Psoas muscle (tissue), 8 donors: ENCODE results near the gene EIPR1. TPM values are rescaled to one million over a fixed set of nuclear protein-coding genes. Genes with fewer than 3 reads are reported as not detected.
"Not testable (repeated sequence)": the region's sequence is repeated elsewhere in the genome, so short reads cannot be mapped to it uniquely, and the experiment has no call there.

Experiments used
- ATAC-seq, 4 donors: fragments of 200-7000 bp; cut with Tn5 transposase; one replicate each; pipeline ENCODE4 v1.9.1; 2020; ENCODE audit warnings: moderate library complexity in 3 of 4, mild to moderate bottlenecking in 2 of 4
- DNase-seq, 2 donors: peaks; one replicate each; pipeline ENCODE4 v3.0.0-alpha.2; 2020
- H3K27ac ChIP-seq: fragments of 200-600 bp; one replicate; pipeline ENCODE4 v1.8.0; 2022
- H3K27me3 ChIP-seq, 3 donors: fragments of 200-600 bp in 1 of 3; one replicate each; pipeline versions ENCODE4 v1.6.1 to v1.8.0; 2013 to 2022; ENCODE audit warnings: low read length in 2 of 3, mild to moderate bottlenecking in 2 of 3, moderate library complexity in 1 of 3; ENCODE audit not compliant: insufficient read depth in 3 of 3
- H3K36me3 ChIP-seq, 2 donors: fragments of 200-600 bp in 1 of 2; one replicate each; pipeline versions ENCODE4 v1.6.1 to v1.8.0; 2013 to 2022; ENCODE audit warnings: low read depth in 1 of 2, mild to moderate bottlenecking in 1 of 2, moderate library complexity in 1 of 2; ENCODE audit not compliant: insufficient read depth in 1 of 2
- H3K4me1 ChIP-seq: fragments of 200-600 bp; one replicate; pipeline ENCODE4 v1.8.0; 2022
- H3K4me3 ChIP-seq: fragments of 200-600 bp; one replicate; pipeline ENCODE4 v1.8.0; 2022; ENCODE audit warnings: mild to moderate bottlenecking
- H3K9me3 ChIP-seq: fragments of 200-600 bp; one replicate; pipeline ENCODE4 v1.8.0; 2022
- CTCF ChIP-seq: fragments of 200-600 bp; IDR thresholded peaks from one replicate; pipeline ENCODE4 v1.8.0; 2022; ENCODE audit warnings: antibody characterized with exemption
- WGBS, 3 donors: extraction: QIAGEN DNeasy Blood & Tissue Kit; methylation state at CpG; one replicate each; pipeline versions ENCODE4 v1.1.6 to v1.1.7; 2013; 5-methylcytosine and 5-hydroxymethylcytosine counted together
- intact Hi-C, 2 donors: fragments of 100-400 bp; cut with DNase I; formaldehyde crosslinking; loops; one replicate each; pipeline versions ENCODE4 v1.11.0 to v1.14.2; 2022
- polyA plus RNA-seq, 3 donors: library from polyadenylated mRNA; stranded (reverse); fragments of 200-250 nt; gene quantifications; one replicate each; pipeline ENCODE4 v1.2.3, GENCODE V29; 2013
- total RNA-seq, 4 donors: library from RNA; stranded (reverse); fragmentation: NEBNext Ultra II Directional in 2 of 4; extraction: Animal tissue kit (Norgen Biotek cat#: 25700) in 2 of 4; gene quantifications; one replicate each; pipeline versions ENCODE4 v1.2.1 to v1.2.4, GENCODE V29; 2021 to 2023
- donor health status: healthy with polysubstance abuse.
- donor health status: DM: no; HTN: no; CAD: no; lungs with moderate emphysema.
- donor health status: Bipolar disorder and iron deficiency.
- donor health status: healthy.
- donor health status: DM: yes; HTN: yes; CAD: no.
- donor health status: DM: no; HTN: no; CAD: no.
- donor health status: DM: no; HTN: no; CAD: no.
- donor health status: DM: yes; HTN: yes; CAD: no.

The EIPR1 gene
- total and polyA plus RNA-seq, 7 donors = 9.7 to 42.1 (median 12.5) TPM

- peaks cover 34% of the 10 kb centered on the region for H3K4me1 ChIP-seq
Observed at GRCh38 chr2:3376821-3377220, 797 bp downstream of the EIPR1 start.

GRCh38 chr2:3369340-3370181, 8.1 kb downstream of the EIPR1 start:
- not testable (repeated sequence) for ATAC-seq, H3K27me3 ChIP-seq, H3K9me3 ChIP-seq, H3K4me1 ChIP-seq, H3K27ac ChIP-seq, DNase-seq, H3K4me3 ChIP-seq, H3K36me3 ChIP-seq
- 93 to 95% (median 93%) methylated on average over 26 to 33 of the region's 34 CpGs for WGBS, 3 donors
- intact Hi-C loops = loop anchor here in 1 of 2 donors (10.0 kb wide), 2 partner anchors 205 to 755 kb away; partner anchors contain the start of gene RPS7

More at GRCh38 chr2:3376821-3377220, 797 bp downstream of the EIPR1 start:
- Histone ChIP-seq H3K27me3 (no peaks in the 10 kb centered on the region), H3K9me3 (no peaks in the 10 kb centered on the region), H3K27ac (no peak overlapping the region), H3K4me3 (peak overlapping the region; percentile 92), H3K36me3 (peaks cover 0 to 10% of the 10 kb centered on the region in 2 donors)
- DNase-seq = no peak
- TF ChIP-seq CTCF = no peak
- ATAC-seq = no peak
- intact Hi-C loops = loop anchor here (2.0 to 10.0 kb wide), 3 partner anchors 74 to 762 kb away; partner anchors contain the start of gene RPS7 (in 1 of the 2)
- 63 to 66% (median 65%) methylated on average over 6 of the region's 6 CpGs for WGBS, 3 donors

GRCh38 chr2:3368261-3368722, 9.3 kb downstream of the EIPR1 start:
- no peak for TF ChIP-seq CTCF
- no peak overlapping the region for H3K4me3 ChIP-seq
- no peak overlapping the region for H3K27ac ChIP-seq
- WGBS, 3 donors = 90 to 100% (median 98%) methylated on average over 4 of the region's 4 CpGs
- ATAC-seq (no peak), DNase-seq (no peak)
- no peaks in the 10 kb centered on the region for H3K27me3 ChIP-seq
- intact Hi-C loops = no loop called here
- no peaks in the 10 kb centered on the region for H3K9me3 ChIP-seq
- H3K36me3 ChIP-seq = no peaks in the 10 kb centered on the region
- H3K4me1 ChIP-seq = no peaks in the 10 kb centered on the region

- WGBS, 3 donors = 91 to 95% (median 94%) methylated on average over 5 of the region's 5 CpGs
- no peaks in the 10 kb centered on the region for H3K36me3 ChIP-seq
- no peaks in the 10 kb centered on the region for H3K4me1 ChIP-seq
- intact Hi-C loops = no loop called here
- H3K9me3 ChIP-seq = no peaks in the 10 kb centered on the region
- no peak for ATAC-seq
- no peak for DNase-seq
- H3K4me3 ChIP-seq = no peak overlapping the region
- no peaks in the 10 kb centered on the region for H3K27me3 ChIP-seq
- TF ChIP-seq CTCF = no peak
- no peak overlapping the region for H3K27ac ChIP-seq
Observed at GRCh38 chr2:3365219-3365618, 12.4 kb downstream of the EIPR1 start.

GRCh38 chr2:3361518-3362389, 15.9 kb downstream of the EIPR1 start:
- ATAC-seq (no peak), DNase-seq (no peak)
- H3K4me3 ChIP-seq = no peak overlapping the region
- no peak for TF ChIP-seq CTCF
- intact Hi-C loops = no loop called here
- 90 to 92% (median 91%) methylated on average over 17 of the region's 17 CpGs for WGBS, 3 donors
- no peak overlapping the region for H3K27ac ChIP-seq
- no peaks in the 10 kb centered on the region for H3K27me3 ChIP-seq
- H3K9me3 ChIP-seq = no peaks in the 10 kb centered on the region
- H3K4me1 ChIP-seq = no peaks in the 10 kb centered on the region
- H3K36me3 ChIP-seq = no peaks in the 10 kb centered on the region
